Measurements from ENCODE around the gene ZNF280A. TPM values are rescaled to one million over a fixed set of nuclear protein-coding genes. Genes with fewer than 3 reads are reported as not detected.

Gene ZNF280A
- total and polyA plus RNA-seq, 2 of the 8 experiments (the other 6 are each of a cell fraction or from before 2014, with no cell fraction given), result 0.09 to 0.61 TPM

DNA sequence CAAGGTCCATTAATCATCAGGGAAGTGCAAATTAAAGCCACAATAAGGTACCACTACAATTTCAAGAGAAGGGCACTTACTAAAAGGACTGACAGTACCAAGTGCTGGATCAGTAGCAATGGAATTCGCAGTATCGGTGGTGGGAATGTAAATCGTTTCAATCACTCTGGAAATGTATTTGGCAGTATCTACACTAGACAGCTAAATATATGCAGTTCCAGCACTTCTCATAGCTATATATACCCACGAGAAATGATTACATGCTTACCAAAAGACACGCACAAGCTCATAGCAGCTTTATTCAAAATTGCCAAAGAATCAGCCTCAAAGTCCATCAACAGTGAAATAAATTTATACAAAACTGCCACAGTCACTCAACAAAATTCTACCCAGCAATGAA, 7.1 kb downstream of the ZNF280A start:
- no peak for FAIRE-seq
- no peak overlapping the region for H2BK12ac ChIP-seq (ENCODE audit: low read depth, low read length)
- peaks cover 0 to 5% of the 10 kb centered on the region in 2 experiments; a peak in 3 of 4 replicates for H3K9me3 ChIP-seq (ENCODE audit: insufficient read depth in 2 of 2, low read depth in 1 of 2, low read length in 1 of 2)
- no peak overlapping the region for H3K9ac ChIP-seq (replicated peaks in 1 of 4; ENCODE audit: extremely low read depth in 1 of 4, low read depth in 3 of 4, low read length in 3 of 4)
- WGBS, 2 experiments (ENCODE audit: extremely low coverage in 1 of 2, insufficient coverage in 1 of 2, insufficient read length in 1 of 2, insufficient replicate concordance in 2 of 2, low coverage in 1 of 2, low lambda C conversion rate in 2 of 2, missing lambda C conversion rate in 1 of 2), result 89% methylated on average over 5 of the region's 5 CpGs; no CpG with 5 or more reads in 1 of the 2 experiments
- no peak overlapping the region for H3K14ac ChIP-seq (ENCODE audit: insufficient read length)
- H2AFZ ChIP-seq (ENCODE audit: low read length), result no peak overlapping the region
- H3K36me3 ChIP-seq (ENCODE audit: control insufficient read depth in 2 of 4, insufficient read depth in 4 of 4, low read length in 3 of 4), result no peaks in the 10 kb centered on the region
- no peak overlapping the region for H3K4me2 ChIP-seq (ENCODE audit: insufficient read depth in 1 of 2, low read depth in 2 of 2, low read length in 2 of 2)
- H3K4me3 ChIP-seq (ENCODE audit: extremely low read depth in 1 of 4, insufficient read depth in 2 of 4, low read depth in 3 of 4, low read length in 4 of 4), result no peak overlapping the region
- no peak overlapping the region for H3K27ac ChIP-seq (ENCODE audit: low read depth, low read length)
- no peaks in the 10 kb centered on the region for H4K20me1 ChIP-seq (replicated peaks in 1 of 2; ENCODE audit: control insufficient read depth in 1 of 2, insufficient read depth in 2 of 2, low read length in 2 of 2)
- no peak overlapping the region for H4K5ac ChIP-seq (ENCODE audit: insufficient read length, low read depth, low read length)
- H3K56ac ChIP-seq (replicated peaks; ENCODE audit: insufficient read length, low read depth, low read length), result no peak overlapping the region
- no peaks in the 10 kb centered on the region for H3K79me2 ChIP-seq (ENCODE audit: control insufficient read depth in 1 of 2, insufficient read depth in 2 of 2, low read length in 2 of 2)
- ChIA-PET POLR2A (ENCODE audit: partially characterized antibody) (no interaction called here), CTCF (ENCODE audit: partially characterized antibody) (interaction anchor here (1.3 kb wide), 1 partner anchor 10 kb away, joined by 3 read pairs; no protein-coding TSS in a partner anchor)
- no peaks in the 10 kb centered on the region for H3K79me1 ChIP-seq (ENCODE audit: low read depth, low read length)
- H3K27me3 ChIP-seq (replicated peaks in 1 of 4; ENCODE audit: control insufficient read depth in 3 of 4, extremely low read depth in 1 of 4, insufficient read depth in 3 of 4, low read length in 3 of 4), result peaks cover 2 to 32% (median 16%) of the 10 kb centered on the region in 4 experiments; a peak in 6 of 7 replicates
- no peak overlapping the region for H2BK5ac ChIP-seq (ENCODE audit: low read depth, low read length)
- H3K18ac ChIP-seq (ENCODE audit: extremely low read depth, low read length), result no peak overlapping the region
- TF ChIP-seq GTF2F1 (IDR thresholded peaks at IDR 0.05; ENCODE audit: borderline replicate concordance, low read depth, low read length) (no peak), PHF8 (conservative IDR thresholded peaks at IDR 0.05; ENCODE audit: low read depth, low read length) (no peak), SUZ12 (IDR thresholded peaks at IDR 0.05; ENCODE audit: low read length) (no peak), SIRT6 (IDR thresholded peaks at IDR 0.05; ENCODE audit: low read length) (no peak), CEBPB (IDR thresholded peaks at IDR 0.05; ENCODE audit: low read depth, low read length) (no peak)
- no peak overlapping the region for H2BK120ac ChIP-seq (replicated peaks; ENCODE audit: low read depth, low read length)
- no peak overlapping the region for H2AK5ac ChIP-seq (ENCODE audit: low read depth, low read length)
- no peaks in the 10 kb centered on the region; the same call in 1 of the 2 replicates for H3K23me2 ChIP-seq (ENCODE audit: low read depth, low read length)
- no peak for DNase-seq (ENCODE audit: low read depth in 1 of 2, low spot score in 2 of 2)
- H2BK20ac ChIP-seq (ENCODE audit: low read length), result no peak overlapping the region
- H3K4ac ChIP-seq (replicated peaks; ENCODE audit: insufficient read length, low read depth, low read length), result no peak overlapping the region
- no peaks in the 10 kb centered on the region for H3K4me1 ChIP-seq (replicated peaks in 1 of 4; ENCODE audit: control insufficient read depth in 3 of 4, insufficient read depth in 4 of 4, low read length in 3 of 4)
- H4K8ac ChIP-seq (ENCODE audit: extremely low read depth, insufficient read depth, low read length), result no peak overlapping the region
- H3K23ac ChIP-seq (ENCODE audit: insufficient read length), result no peak overlapping the region
- H2BK15ac ChIP-seq (ENCODE audit: low read length), result no peak overlapping the region
- no peak overlapping the region for H4K91ac ChIP-seq (replicated peaks; ENCODE audit: insufficient read length, low read length)

Measured in H1 (cell line).